GM19035 (cell line): Measurements from ENCODE around the gene MAFF.
A peak's percentile ranks its signal among the peaks of the same experiment; 100 is the strongest.

Source experiments
- ATAC-seq: cut with Tn5 transposase; IDR thresholded peaks from one replicate; pipeline ENCODE4 v1.9.1; 2021; ENCODE audit not compliant: unreplicated experiment

The MAFF gene

DNA sequence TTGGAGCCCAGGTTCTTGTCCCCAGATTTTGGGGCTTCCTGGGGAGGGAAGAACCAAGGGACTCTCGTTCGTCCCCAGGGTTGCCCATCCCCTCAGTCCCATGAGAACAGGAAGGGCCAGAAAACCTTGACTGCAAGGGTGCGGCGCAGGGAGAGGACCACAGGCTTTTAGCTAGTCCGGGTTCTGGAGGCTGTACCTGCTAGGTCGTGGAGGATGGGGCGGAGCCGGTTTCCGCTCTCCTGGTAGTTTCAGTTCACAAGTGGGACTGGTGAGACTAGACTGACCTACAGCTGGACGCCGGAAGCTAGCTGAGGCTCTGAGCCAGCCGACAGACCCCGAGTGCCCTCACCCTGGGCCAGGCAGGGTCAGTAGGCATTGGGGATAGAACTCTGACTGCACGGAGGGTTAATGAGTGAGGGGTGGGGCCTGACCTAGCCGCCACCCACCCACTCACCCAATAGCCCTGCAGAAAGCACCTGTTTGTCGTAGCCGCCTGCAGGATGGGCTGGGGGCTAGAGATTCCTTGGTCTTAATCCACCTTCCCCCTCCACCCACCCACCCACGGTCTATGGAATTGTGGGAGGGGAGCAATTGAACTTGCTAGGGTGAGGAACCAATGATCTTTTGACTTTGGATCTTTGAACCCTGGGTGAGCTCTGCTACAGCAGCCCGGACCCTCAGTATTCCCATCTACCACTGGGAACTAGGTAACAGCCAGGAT, 1.5 kb downstream of the MAFF start:
- ATAC-seq = no peak

GRCh38 chr22:38203855-38204514, 2.2 kb downstream of the MAFF start:
- no peak for ATAC-seq

- ATAC-seq = no peak
Observed at GRCh38 chr22:38204784-38205183, 3.0 kb downstream of the MAFF start.

DNA sequence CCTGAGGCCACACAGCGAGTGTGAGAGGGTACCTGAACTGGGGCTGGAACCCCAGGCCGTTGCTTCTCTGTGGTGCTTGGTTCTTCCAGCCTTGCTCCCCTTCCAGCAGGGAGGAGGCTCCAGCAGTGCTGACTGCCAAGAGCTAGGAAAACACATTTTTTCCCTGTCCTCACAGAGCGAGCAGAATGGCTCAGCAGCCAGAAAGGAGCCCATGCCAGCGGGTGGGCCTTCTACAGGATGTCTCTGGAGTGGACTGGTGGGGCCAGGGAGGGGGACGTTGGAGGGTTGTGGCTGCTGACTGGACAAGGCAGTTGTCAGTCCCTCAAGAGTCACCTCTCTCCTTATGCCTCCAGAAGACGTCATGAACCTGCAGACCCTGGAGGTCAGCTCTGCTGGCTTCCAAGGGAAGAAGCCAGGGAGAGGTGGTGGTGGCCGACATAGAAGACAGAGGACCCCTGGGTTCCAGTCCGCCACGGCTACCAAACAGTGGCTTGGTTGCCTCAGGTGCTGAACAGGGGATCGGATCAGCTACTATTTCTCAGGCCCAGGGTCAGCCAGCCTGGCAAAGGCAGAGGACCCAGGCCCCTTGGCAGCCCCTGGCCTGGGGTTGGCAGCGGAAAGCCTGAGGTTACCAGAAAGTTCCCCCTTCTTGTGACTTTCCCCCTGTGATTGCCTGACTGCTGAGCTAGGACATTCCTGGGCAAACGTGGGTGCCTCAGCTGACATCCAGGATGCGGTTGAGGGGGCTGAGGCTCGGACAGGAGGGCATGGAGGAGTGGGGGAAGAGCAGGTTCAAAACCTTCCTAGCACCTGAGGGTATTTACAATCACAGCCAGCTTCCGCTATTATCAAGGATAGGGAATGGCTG, 3.7 kb downstream of the MAFF start:
- no peak for ATAC-seq

GRCh38 chr22:38207898-38208432, 6.2 kb downstream of the MAFF start:
- no peak for ATAC-seq

- ATAC-seq = no peak
Observed at GRCh38 chr22:38208551-38208968, 6.8 kb downstream of the MAFF start.

GRCh38 chr22:38211556-38211955, 9.8 kb downstream of the MAFF start:
- ATAC-seq = no peak

DNA sequence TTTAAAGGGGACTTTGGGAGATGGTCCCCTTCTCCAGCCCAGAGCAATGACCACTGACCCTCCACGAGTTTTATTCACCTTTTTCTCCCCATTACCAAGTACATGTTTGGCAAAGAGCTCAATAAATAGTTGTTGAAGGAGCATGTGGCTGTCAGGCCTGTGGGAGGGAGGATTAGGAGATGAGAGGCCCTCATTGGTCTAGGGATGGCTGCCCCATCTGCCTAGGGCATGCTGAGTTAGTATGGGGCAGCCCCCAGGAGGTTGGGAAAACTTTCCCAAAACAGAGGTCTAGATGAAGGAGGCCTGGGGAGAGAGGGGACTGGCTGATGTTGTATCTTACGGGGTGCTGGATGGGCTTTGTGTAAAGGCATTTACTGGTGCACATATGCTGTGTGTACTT, 10.6 kb downstream of the MAFF start:
- ATAC-seq = no peak

GRCh38 chr22:38213319-38213989, 11.7 kb downstream of the MAFF start:
- ATAC-seq = no peak

DNA sequence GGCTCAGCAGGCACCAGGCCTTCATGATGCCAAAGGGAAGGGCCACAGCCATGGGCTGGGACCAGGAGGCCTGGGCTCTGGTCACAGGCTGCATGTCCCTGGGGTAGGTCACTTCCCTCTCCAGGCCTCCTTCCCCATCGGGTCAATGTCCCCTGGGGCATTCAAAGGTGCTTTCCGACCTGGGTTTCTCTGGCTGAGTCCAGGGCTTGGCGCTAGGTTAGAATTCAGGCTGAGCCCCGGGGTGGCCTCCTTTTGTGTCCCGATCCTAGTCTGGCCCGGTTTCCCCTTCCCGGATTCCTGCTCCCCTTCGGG, 12.2 kb downstream of the MAFF start:
- no peak for ATAC-seq

GRCh38 chr22:38214302-38215056, 12.7 kb downstream of the MAFF start:
- peak; percentile 69 for ATAC-seq

GRCh38 chr22:38215156-38216038, 13.6 kb downstream of the MAFF start:
- ATAC-seq = no peak

GRCh38 chr22:38218661-38219622, 17.1 kb downstream of the MAFF start:
- ATAC-seq = no peak

GRCh38 chr22:38219632-38220031, 17.8 kb downstream of the MAFF start:
- ATAC-seq = no peak

DNA sequence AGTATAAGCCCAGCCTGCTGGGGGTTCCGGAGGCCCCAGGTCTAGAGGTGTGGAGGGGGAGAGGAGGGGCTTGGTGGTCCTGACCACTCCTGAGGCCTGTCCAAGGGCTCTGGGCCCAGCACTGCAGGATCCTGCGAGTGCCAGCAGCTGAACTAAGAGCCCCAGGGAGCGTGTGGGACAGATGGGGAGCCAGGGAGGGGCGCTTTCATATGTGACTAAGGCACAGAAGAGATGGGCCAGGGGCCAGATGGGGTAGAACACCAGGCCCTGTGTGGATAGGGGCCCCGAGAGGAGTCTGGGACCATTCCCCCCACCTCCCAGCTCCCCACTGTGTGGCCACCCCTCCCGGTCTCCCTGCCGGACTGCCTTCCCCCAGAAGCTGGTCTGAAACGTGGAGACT, 18.4 kb downstream of the MAFF start:
- ATAC-seq = no peak

- ATAC-seq = no peak
Observed at GRCh38 chr22:38220653-38221386, 19.0 kb downstream of the MAFF start.

GRCh38 chr22:38221407-38221806, 19.6 kb downstream of the MAFF start:
- no peak for ATAC-seq
